Panc1 (cell line): ENCODE measurements around the gene GRIK4. TPM values are rescaled to one million over a fixed set of nuclear protein-coding genes. Genes with fewer than 3 reads are reported as not detected.

Experiments
- ATAC-seq: fragments of 200-7000 bp; cut with Tn5 transposase; 2 replicates; pipeline ENCODE4 v1.9.1; 2020; ENCODE audit warnings: mild to moderate bottlenecking, moderate library complexity
- BruUV-seq: library from RNA; stranded (reverse); fragments of 400-500 nt; replicated peaks from 2 replicates; lab custom pipeline; 2021; lab: Mats Ljungman, UMichigan
- CTCF ChIA-PET: fragments of 300-600 bp; sonication (Branson Sonifier 250); formaldehyde crosslinking; loops from one replicate; lab custom pipeline; 2022; ENCODE audit warnings: antibody characterized with exemption; lab: Charles Lee
- POLR2A ChIA-PET: fragments of 300-600 bp; sonication (Branson Sonifier 250); formaldehyde crosslinking; loops from one replicate; lab custom pipeline; 2022; ENCODE audit warnings: antibody characterized with exemption; lab: Charles Lee
- DNase-seq: peaks from one replicate; pipeline ENCODE4 v3.0.0-alpha.2; 2010; ENCODE audit warnings: low read depth, low spot score
- H3K27ac ChIP-seq: 2 replicates; pipeline ENCODE4 v1.5.1; 2011; ENCODE audit warnings: mild to moderate bottlenecking, low read length, inconsistent platforms
- H3K27me3 ChIP-seq: fragments of 200-500 bp; sonication (Bioruptor generic); 2 replicates; pipeline ENCODE4 v1.6.0; 2014; ENCODE audit warnings: low read length, inconsistent platforms; ENCODE audit not compliant: control insufficient read depth, insufficient read depth
- H3K36me3 ChIP-seq: fragments of 200-500 bp; sonication (Bioruptor generic); 2 replicates; pipeline ENCODE4 v1.5.1; 2014; ENCODE audit warnings: inconsistent platforms, mild to moderate bottlenecking, low read length, moderate library complexity; ENCODE audit not compliant: control insufficient read depth, insufficient read depth
- H3K4me1 ChIP-seq: 2 replicates; pipeline ENCODE4 v1.5.1; 2011; ENCODE audit warnings: inconsistent platforms, mild to moderate bottlenecking, low read length, moderate library complexity; ENCODE audit not compliant: control insufficient read depth, insufficient read depth
- H3K4me3 ChIP-seq, 2 experiments: 2 replicates each; pipeline ENCODE4 v1.5.1; 2011 to 2012; ENCODE audit warnings: low read depth in 2 of 2, low read length in 2 of 2, mild to moderate bottlenecking in 2 of 2, inconsistent platforms in 1 of 2, moderate library complexity in 1 of 2
- H3K9me3 ChIP-seq: fragments of 200-500 bp; sonication (Bioruptor generic); 2 replicates; pipeline ENCODE4 v1.5.1; 2014; ENCODE audit warnings: low read depth, mild to moderate bottlenecking, inconsistent platforms, low read length, moderate library complexity; ENCODE audit not compliant: control insufficient read depth, insufficient read depth
- POLR2AphosphoS5 ChIP-seq: IDR thresholded peaks from 2 replicates; pipeline ENCODE4 v1.6.1; 2012; ENCODE audit warnings: mild to moderate bottlenecking, low read depth, low read length, moderate library complexity
- SIN3A ChIP-seq: IDR thresholded peaks from 2 replicates; pipeline ENCODE4 v1.6.1; 2012; ENCODE audit warnings: low read depth, mild to moderate bottlenecking, low read length, moderate library complexity, borderline replicate concordance; ENCODE audit not compliant: insufficient read depth
- TCF7L2 ChIP-seq: IDR thresholded peaks from 2 replicates; pipeline ENCODE4 v1.6.1; 2011; ENCODE audit warnings: mild to moderate bottlenecking, low read depth, low read length, inconsistent platforms
- in situ Hi-C: cut with HindIII; loops from 2 replicates; pipeline ENCODE4 v1.10.0; 2016; ENCODE audit warnings: low sequenced_read_pairs, low pct_unique_long_range_greater_than_20kb
- intact Hi-C: fragments of 100-400 bp; cut with micrococcal nuclease; formaldehyde crosslinking; loops from one replicate; pipeline ENCODE4 v1.10.0; 2022; ENCODE audit not compliant: unreplicated experiment
- total RNA-seq: library from RNA; stranded (reverse); gene quantifications from one replicate; pipeline ENCODE4 v1.2.1, GENCODE V29; 2021; ENCODE audit not compliant: unreplicated experiment
- TF ChIP-seq, protein P1 (sequence below), 2 experiments: IDR thresholded peaks; 2 replicates each; pipeline ENCODE4 v1.6.1; 2011 to 2012; ENCODE audit warnings: low read depth in 2 of 2, control low read depth in 1 of 2, low read length in 1 of 2, mild to moderate bottlenecking in 1 of 2, moderate library complexity in 1 of 2; ENCODE audit not compliant: insufficient read depth in 1 of 2
- TF ChIP-seq, protein P2 (sequence below): fragments of 450-650 bp; IDR thresholded peaks from 2 replicates; pipeline ENCODE4 v1.5.1; 2017; ENCODE audit warnings: mild to moderate bottlenecking

Gene GRIK4
- total RNA-seq, 1 experiment from 2014 or later, result 0.62 TPM

DNA sequence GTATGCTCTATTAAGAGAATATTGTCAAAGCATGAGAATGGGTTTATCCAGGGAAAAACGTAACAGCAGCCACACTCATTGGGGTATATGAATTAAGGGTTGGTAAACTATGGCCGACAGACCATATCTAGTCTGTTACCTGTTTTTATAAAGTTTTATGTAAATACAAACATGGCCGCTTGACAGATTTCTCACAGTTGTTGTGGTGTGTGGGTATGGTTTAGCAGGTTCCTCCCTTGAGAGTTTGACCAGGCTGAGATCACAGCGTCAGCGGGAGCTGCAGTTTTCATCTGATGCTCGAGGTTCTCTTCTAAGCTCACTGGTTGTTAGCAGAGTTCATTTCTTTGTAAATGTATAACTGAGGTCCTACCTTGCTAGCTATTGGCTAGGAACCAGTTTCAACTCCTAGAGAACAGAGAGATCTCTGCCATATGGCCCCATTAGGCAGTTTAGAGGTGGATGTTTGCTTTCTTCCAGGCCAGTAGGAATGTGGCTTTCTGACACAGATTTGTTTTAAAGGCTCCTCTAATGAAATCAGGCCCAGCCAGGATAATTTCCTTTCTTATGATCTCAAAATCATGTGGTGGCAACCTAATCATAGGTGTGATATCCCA, 45.5 kb upstream of the GRIK4 start:
- Histone ChIP-seq H3K36me3 (peaks cover 54% of the 10 kb centered on the region), H3K4me1 (no peaks in the 10 kb centered on the region), H3K27me3 (no peaks in the 10 kb centered on the region), H3K4me3 (no peak overlapping the region), H3K9me3 (no peaks in the 10 kb centered on the region), H3K27ac (no peak overlapping the region)
- no peak for TF ChIP-seq POLR2AphosphoS5
- TF ChIP-seq, protein P1, sequence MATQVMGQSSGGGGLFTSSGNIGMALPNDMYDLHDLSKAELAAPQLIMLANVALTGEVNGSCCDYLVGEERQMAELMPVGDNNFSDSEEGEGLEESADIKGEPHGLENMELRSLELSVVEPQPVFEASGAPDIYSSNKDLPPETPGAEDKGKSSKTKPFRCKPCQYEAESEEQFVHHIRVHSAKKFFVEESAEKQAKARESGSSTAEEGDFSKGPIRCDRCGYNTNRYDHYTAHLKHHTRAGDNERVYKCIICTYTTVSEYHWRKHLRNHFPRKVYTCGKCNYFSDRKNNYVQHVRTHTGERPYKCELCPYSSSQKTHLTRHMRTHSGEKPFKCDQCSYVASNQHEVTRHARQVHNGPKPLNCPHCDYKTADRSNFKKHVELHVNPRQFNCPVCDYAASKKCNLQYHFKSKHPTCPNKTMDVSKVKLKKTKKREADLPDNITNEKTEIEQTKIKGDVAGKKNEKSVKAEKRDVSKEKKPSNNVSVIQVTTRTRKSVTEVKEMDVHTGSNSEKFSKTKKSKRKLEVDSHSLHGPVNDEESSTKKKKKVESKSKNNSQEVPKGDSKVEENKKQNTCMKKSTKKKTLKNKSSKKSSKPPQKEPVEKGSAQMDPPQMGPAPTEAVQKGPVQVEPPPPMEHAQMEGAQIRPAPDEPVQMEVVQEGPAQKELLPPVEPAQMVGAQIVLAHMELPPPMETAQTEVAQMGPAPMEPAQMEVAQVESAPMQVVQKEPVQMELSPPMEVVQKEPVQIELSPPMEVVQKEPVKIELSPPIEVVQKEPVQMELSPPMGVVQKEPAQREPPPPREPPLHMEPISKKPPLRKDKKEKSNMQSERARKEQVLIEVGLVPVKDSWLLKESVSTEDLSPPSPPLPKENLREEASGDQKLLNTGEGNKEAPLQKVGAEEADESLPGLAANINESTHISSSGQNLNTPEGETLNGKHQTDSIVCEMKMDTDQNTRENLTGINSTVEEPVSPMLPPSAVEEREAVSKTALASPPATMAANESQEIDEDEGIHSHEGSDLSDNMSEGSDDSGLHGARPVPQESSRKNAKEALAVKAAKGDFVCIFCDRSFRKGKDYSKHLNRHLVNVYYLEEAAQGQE (IDR thresholded peaks at IDR 0.05; ENCODE audit: insufficient read depth in 1 of 2, low read depth in 2 of 2, low read length in 1 of 2), result no peak
- TF ChIP-seq SIN3A, result no peak
- no peak for TF ChIP-seq TCF7L2
- TF ChIP-seq, protein P2, sequence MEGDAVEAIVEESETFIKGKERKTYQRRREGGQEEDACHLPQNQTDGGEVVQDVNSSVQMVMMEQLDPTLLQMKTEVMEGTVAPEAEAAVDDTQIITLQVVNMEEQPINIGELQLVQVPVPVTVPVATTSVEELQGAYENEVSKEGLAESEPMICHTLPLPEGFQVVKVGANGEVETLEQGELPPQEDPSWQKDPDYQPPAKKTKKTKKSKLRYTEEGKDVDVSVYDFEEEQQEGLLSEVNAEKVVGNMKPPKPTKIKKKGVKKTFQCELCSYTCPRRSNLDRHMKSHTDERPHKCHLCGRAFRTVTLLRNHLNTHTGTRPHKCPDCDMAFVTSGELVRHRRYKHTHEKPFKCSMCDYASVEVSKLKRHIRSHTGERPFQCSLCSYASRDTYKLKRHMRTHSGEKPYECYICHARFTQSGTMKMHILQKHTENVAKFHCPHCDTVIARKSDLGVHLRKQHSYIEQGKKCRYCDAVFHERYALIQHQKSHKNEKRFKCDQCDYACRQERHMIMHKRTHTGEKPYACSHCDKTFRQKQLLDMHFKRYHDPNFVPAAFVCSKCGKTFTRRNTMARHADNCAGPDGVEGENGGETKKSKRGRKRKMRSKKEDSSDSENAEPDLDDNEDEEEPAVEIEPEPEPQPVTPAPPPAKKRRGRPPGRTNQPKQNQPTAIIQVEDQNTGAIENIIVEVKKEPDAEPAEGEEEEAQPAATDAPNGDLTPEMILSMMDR, result no peak
- intact Hi-C loops (no loop called here), in situ Hi-C loops (no loop called here)
- ChIA-PET CTCF (no interaction called here), POLR2A (no interaction called here)
- BruUV-seq, result no TSS peak
- ATAC-seq, result no peak
- DNase-seq, result no peak

DNA sequence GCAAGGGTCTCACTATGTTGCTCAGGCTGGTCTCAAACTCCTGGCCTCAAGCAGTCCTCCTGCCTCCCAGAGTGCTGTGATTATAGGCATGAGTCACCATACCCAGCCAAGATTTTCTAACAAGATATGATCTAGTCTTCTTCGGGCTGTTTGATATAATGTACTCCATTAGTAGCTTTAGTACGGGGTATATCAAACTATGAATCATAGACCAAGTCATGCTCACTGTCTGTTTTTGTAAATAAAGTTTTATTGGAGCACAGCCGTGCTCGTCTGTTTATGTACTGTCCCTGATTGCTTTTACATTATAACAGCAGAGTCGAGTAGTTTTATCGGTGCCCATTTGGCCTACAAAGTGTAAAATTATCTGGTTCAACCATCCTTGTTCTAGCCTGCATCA, 43.9 kb upstream of the GRIK4 start:
- ATAC-seq, result peak; percentile 64
- Histone ChIP-seq H3K4me3 (no peak overlapping the region), H3K9me3 (no peaks in the 10 kb centered on the region), H3K4me1 (no peaks in the 10 kb centered on the region), H3K36me3 (peaks cover 49% of the 10 kb centered on the region), H3K27ac (no peak overlapping the region), H3K27me3 (no peaks in the 10 kb centered on the region)
- intact Hi-C loops, result no loop called here
- TF ChIP-seq, protein P1 (IDR thresholded peaks at IDR 0.05; ENCODE audit: insufficient read depth in 1 of 2, low read depth in 2 of 2, low read length in 1 of 2), result no peak
- no peak for TF ChIP-seq SIN3A
- no peak for TF ChIP-seq POLR2AphosphoS5
- TF ChIP-seq, protein P2, result no peak
- TF ChIP-seq TCF7L2, result no peak
- in situ Hi-C loops, result no loop called here
- DNase-seq, result no peak
- ChIA-PET POLR2A (interaction anchor here (0.6 kb wide), 1 partner anchor 1328 kb away, joined by 4 read pairs; no protein-coding TSS in a partner anchor), CTCF (no interaction called here)
- no TSS peak for BruUV-seq
